Nephron progenitor cell (in vitro differentiated cells): ENCODE measurements around the gene ZNF273.

Experiments used
- DNase-seq: peaks from one replicate; pipeline ENCODE4 v3.0.0; 2021
- H3K27ac Mint-ChIP-seq: 2 replicates; pipeline ENCODE4 v1.8.0; 2021; ENCODE audit warnings: mild to moderate bottlenecking, moderate library complexity, mixed read lengths
- H3K27me3 Mint-ChIP-seq: 2 replicates; pipeline ENCODE4 v1.8.0; 2021; ENCODE audit warnings: mild to moderate bottlenecking, low read depth, mixed read lengths; ENCODE audit not compliant: poor library complexity
- H3K36me3 Mint-ChIP-seq: 2 replicates; pipeline ENCODE4 v1.8.0; 2021; ENCODE audit warnings: low read depth, mixed read lengths
- H3K4me1 Mint-ChIP-seq: 2 replicates; pipeline ENCODE4 v1.8.0; 2021; ENCODE audit warnings: mixed read lengths
- H3K4me3 Mint-ChIP-seq: 2 replicates; pipeline ENCODE4 v1.8.0; 2021; ENCODE audit warnings: mild to moderate bottlenecking, moderate library complexity, mixed read lengths
- H3K9me3 Mint-ChIP-seq: 2 replicates; pipeline ENCODE4 v1.8.0; 2021; ENCODE audit warnings: mild to moderate bottlenecking, moderate library complexity, mixed read lengths
- TF ChIP-seq, protein P1 (sequence below): fragments of 200-600 bp; sonication (generic); IDR thresholded peaks from 2 replicates; pipeline ENCODE4 v1.5.0; 2021; ENCODE audit warnings: antibody characterized with exemption

The ZNF273 gene

DNA sequence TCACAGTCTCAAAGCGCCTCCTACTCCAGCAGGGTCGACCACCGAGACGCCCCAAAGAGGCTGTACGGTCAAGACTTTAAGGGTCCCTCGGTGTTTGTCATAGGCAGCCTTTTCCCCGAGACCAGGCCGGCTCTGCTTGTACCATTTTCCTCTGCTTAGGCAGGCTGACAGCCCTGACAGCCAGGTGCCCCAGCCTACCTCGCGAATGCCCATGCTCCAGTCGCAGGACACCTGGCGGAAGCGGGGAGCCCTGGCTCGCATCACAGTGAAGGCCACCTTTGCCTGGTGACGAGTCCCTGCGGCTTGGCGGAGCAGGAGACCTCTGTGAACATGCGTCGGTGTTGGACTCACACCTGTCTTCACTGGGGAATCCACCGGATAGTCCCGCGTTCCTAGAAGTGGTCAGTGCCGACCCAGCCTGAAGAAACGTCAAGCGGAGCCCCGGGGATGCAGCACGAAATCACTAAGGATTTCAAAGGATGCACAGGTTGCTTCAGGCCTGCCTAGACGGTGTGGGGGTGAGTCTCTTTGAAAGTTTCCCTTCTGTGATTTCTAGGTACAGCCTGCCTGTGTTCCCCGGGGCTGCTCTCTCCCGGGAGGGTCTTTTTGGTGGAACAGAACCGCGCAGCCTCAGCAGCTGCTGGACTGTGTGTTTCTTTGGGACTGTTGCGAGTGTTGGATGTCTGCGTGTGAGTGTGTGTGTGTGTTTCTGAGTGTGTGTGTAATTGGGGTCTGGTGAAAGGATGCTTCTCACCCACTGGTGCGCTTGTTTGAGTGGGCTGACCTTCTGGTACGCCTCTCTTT lies 30.5 kb upstream of the ZNF273 start:
- Mint-ChIP-seq H3K4me1 (no peaks in the 10 kb centered on the region), H3K4me3 (no peak overlapping the region), H3K27ac (no peak overlapping the region), H3K9me3 (peaks cover 86% of the 10 kb centered on the region), H3K36me3 (no peaks in the 10 kb centered on the region), H3K27me3 (peaks cover 15% of the 10 kb centered on the region)
- DNase-seq, result no peak
- TF ChIP-seq, protein P1, sequence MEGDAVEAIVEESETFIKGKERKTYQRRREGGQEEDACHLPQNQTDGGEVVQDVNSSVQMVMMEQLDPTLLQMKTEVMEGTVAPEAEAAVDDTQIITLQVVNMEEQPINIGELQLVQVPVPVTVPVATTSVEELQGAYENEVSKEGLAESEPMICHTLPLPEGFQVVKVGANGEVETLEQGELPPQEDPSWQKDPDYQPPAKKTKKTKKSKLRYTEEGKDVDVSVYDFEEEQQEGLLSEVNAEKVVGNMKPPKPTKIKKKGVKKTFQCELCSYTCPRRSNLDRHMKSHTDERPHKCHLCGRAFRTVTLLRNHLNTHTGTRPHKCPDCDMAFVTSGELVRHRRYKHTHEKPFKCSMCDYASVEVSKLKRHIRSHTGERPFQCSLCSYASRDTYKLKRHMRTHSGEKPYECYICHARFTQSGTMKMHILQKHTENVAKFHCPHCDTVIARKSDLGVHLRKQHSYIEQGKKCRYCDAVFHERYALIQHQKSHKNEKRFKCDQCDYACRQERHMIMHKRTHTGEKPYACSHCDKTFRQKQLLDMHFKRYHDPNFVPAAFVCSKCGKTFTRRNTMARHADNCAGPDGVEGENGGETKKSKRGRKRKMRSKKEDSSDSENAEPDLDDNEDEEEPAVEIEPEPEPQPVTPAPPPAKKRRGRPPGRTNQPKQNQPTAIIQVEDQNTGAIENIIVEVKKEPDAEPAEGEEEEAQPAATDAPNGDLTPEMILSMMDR, result no peak

DNA sequence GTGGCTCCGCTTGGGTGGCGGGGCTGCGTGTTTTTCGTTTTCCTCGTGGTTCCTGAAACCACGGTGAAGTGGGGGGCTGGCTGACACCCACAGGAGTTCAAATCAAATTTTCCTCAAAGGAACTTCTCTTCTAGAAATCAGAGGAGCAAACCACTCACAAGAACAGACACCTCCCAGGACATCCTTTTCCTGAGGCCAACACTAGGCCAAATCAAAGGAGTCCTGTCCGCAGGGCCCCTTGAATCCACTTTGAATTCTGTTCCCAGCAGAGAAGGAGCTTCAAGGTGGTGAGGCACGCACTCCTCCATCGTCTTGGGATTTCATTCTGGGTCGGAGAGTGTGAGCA lies 29.9 kb upstream of the ZNF273 start:
- TF ChIP-seq, protein P1, result no peak
- no peak for DNase-seq
- peaks cover 85% of the 10 kb centered on the region for H3K9me3 Mint-ChIP-seq
- no peaks in the 10 kb centered on the region for H3K4me1 Mint-ChIP-seq
- H3K36me3 Mint-ChIP-seq, result no peaks in the 10 kb centered on the region
- H3K4me3 Mint-ChIP-seq, result no peak overlapping the region
- no peak overlapping the region for H3K27ac Mint-ChIP-seq
- H3K27me3 Mint-ChIP-seq, result peaks cover 15% of the 10 kb centered on the region

DNA sequence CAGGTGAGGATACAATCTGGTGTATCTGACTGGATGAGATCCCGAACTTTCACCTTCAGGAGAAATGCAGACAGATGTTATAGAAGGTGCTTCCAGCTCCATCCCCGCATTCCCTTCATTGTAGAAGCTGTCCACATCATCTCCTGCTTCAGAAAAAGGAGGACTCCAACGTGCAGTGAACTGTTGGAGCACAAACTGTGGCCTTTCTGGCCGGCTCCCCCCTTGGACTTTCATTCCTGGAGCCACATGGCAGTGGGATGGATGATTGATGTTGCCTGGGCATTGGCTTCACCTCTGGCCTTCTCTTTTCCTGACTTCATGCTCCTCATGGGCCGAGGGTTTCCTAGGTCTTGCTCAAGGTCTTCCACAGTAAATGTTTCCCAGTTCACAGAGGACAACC lies 29.6 kb upstream of the ZNF273 start:
- Mint-ChIP-seq H3K4me1 (no peaks in the 10 kb centered on the region), H3K9me3 (peaks cover 82% of the 10 kb centered on the region)
- no peak for DNase-seq

DNA sequence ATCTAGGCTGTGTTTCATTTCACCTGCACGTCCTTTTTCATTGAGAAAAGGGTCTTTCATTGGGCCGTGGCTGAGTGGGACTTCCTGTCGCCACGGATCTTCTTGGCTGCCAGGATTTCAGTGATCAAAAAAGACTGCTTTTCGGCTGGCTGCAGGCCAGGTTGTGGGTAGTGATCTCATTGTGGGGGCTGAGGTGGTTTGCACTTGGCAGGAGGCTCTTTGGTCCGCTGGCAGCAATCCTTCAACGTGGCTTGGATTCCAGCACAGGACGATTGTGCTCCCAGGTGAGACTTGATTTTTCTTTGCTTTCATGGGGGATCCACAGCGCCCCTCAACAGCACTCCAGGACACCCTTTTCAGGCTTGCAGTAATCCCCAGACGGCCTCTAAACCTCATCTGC lies 29.0 kb upstream of the ZNF273 start:
- TF ChIP-seq, protein P1, result no peak
- Mint-ChIP-seq H3K4me1 (no peaks in the 10 kb centered on the region), H3K36me3 (no peaks in the 10 kb centered on the region), H3K27ac (no peak overlapping the region), H3K27me3 (peaks cover 15% of the 10 kb centered on the region), H3K9me3 (peaks cover 83% of the 10 kb centered on the region), H3K4me3 (no peak overlapping the region)
- no peak for DNase-seq

More for the DNA sequence above, 29.6 kb upstream of the ZNF273 start:
- Mint-ChIP-seq H3K4me3 (no peak overlapping the region), H3K36me3 (no peaks in the 10 kb centered on the region), H3K27ac (no peak overlapping the region), H3K27me3 (peaks cover 15% of the 10 kb centered on the region)
- TF ChIP-seq, protein P1, result no peak

DNA sequence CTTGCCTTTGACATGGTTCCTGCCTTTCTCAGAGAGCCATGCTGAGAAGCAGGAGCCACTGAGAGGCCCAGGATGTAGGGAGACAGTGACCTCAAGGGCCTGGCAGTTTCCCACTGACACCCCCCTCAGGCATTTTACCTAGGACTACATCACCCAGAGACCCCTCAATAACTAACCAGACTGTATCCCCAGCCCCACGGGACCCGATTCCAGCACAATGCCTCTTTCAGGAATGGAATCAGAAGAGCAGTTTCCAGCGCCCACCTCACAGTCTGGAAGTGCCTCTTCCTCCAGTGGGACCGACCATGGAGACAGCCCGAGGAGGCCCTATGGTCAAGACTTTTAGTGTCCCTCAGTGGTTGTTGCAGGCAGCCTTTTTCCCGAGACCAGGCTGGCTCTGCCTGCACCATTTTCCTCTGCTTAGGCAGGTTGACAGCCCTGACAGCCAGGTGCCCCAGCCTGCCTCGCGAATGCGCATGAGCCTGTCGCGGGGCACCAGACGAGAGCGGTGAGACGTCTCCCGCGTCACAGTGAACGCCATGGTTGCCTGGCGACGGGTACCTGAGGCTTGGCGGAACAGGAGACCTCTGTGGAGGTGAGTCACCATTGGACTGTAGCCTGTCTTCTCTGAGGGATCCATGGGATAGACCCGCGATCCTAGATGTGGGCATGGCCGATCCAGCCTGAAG lies 28.4 kb upstream of the ZNF273 start:
- Mint-ChIP-seq H3K36me3 (no peaks in the 10 kb centered on the region), H3K27me3 (peaks cover 15% of the 10 kb centered on the region), H3K9me3 (peaks cover 83% of the 10 kb centered on the region), H3K4me3 (no peak overlapping the region), H3K27ac (no peak overlapping the region), H3K4me1 (no peaks in the 10 kb centered on the region)
- TF ChIP-seq, protein P1, result no peak
- DNase-seq, result no peak
